Keratinocyte (primary cell): ENCODE measurements around the gene CLPTM1L. TPM values are rescaled to one million over a fixed set of nuclear protein-coding genes. Genes with fewer than 3 reads are reported as not detected.

Experiments used
- DNase-seq: peaks from one replicate; pipeline ENCODE4 v3.0.0-alpha.2; 2011; ENCODE audit warnings: low read depth, missing footprints, low spot score
- FAIRE-seq: peaks from 2 replicates; lab custom pipeline; 2011; peaks lifted over from hg19 to GRCh38; lab: Jason Lieb, UNC
- H2AFZ ChIP-seq: 2 replicates; pipeline ENCODE4 v1.6.0; 2012; ENCODE audit warnings: low read length, control low read depth, inconsistent platforms; ENCODE audit not compliant: control insufficient read depth
- H3K27ac ChIP-seq: 2 replicates; pipeline ENCODE4 v1.5.1; 2011; ENCODE audit warnings: low read length; ENCODE audit not compliant: control insufficient read depth, insufficient read depth
- H3K27me3 ChIP-seq: 3 replicates; pipeline ENCODE4 v1.6.0; 2011; ENCODE audit warnings: low read length; ENCODE audit not compliant: control insufficient read depth, insufficient read depth; ENCODE audit errors: extremely low read depth
- H3K36me3 ChIP-seq, 2 experiments: 2 replicates in 1 of 2; 3 replicates in 1 of 2; pipeline ENCODE4 v1.5.1; 2011; ENCODE audit warnings: low read length in 2 of 2, mild to moderate bottlenecking in 1 of 2; ENCODE audit not compliant: control insufficient read depth in 2 of 2, insufficient read depth in 2 of 2; ENCODE audit errors: extremely low read depth in 1 of 2
- H3K4me1 ChIP-seq: 3 replicates; pipeline ENCODE4 v1.5.1; 2011; ENCODE audit warnings: low read length; ENCODE audit not compliant: control insufficient read depth, insufficient read depth; ENCODE audit errors: extremely low read depth
- H3K4me2 ChIP-seq: 3 replicates; pipeline ENCODE4 v1.6.0; 2011; ENCODE audit warnings: low read depth, low read length; ENCODE audit not compliant: control insufficient read depth, insufficient read depth; ENCODE audit errors: extremely low read depth
- H3K4me3 ChIP-seq, 3 experiments: fragments of 200-600 bp in 1 of 3; sonication (generic) in 1 of 3; 2 replicates in 2 of 3; 3 replicates in 1 of 3; pipeline ENCODE4 v1.5.1; 2011 to 2016; ENCODE audit warnings: low read length in 3 of 3, mild to moderate bottlenecking in 3 of 3, control low read depth in 2 of 3, inconsistent platforms in 1 of 3, low read depth in 1 of 3, mixed read lengths in 1 of 3, mixed run types in 1 of 3, moderate library complexity in 1 of 3; ENCODE audit not compliant: control insufficient read depth in 2 of 3, insufficient read depth in 2 of 3; ENCODE audit errors: extremely low read depth in 1 of 3
- H3K79me2 ChIP-seq: 2 replicates; pipeline ENCODE4 v1.6.0; 2012; ENCODE audit warnings: low read length; ENCODE audit not compliant: control insufficient read depth, insufficient read depth
- H3K9ac ChIP-seq: 3 replicates; pipeline ENCODE4 v1.6.0; 2011; ENCODE audit warnings: low read length; ENCODE audit not compliant: control insufficient read depth, insufficient read depth; ENCODE audit errors: extremely low read depth
- H3K9me1 ChIP-seq: 3 replicates; pipeline ENCODE4 v1.6.0; 2011; ENCODE audit warnings: low read length; ENCODE audit not compliant: control insufficient read depth, insufficient read depth; ENCODE audit errors: extremely low read depth
- H3K9me3 ChIP-seq: 2 replicates; pipeline ENCODE4 v1.5.1; 2012; ENCODE audit warnings: low read depth, low read length; ENCODE audit not compliant: control insufficient read depth
- H4K20me1 ChIP-seq: 3 replicates; pipeline ENCODE4 v1.6.0; 2011; ENCODE audit warnings: low read length; ENCODE audit not compliant: control insufficient read depth, insufficient read depth; ENCODE audit errors: extremely low read depth
- EZH2 ChIP-seq: IDR thresholded peaks from one replicate; pipeline ENCODE4 v1.6.1; 2012; ENCODE audit warnings: inconsistent platforms, mild to moderate bottlenecking, low read length, moderate library complexity
- dilution Hi-C: fragments of 300-500 bp; cut with MboI; formaldehyde crosslinking; loops from one replicate; pipeline ENCODE4 v1.7.0; 2020; ENCODE audit warnings: low sequenced_read_pairs; ENCODE audit not compliant: extremely low pct_ligation_motif_present
- polyA plus RNA-seq, 5 experiments: library from polyadenylated mRNA; depleted of rRNA in 3 of 5; stranded (reverse) in 3 of 5; stranded (forward) in 1 of 5; unstranded in 1 of 5; fragments of >200 nt; gene quantifications; 1 replicate in 1 of 5; 2 replicates in 3 of 5; 3 replicates in 1 of 5; pipeline versions ENCODE4 v1.2.1 to v1.2.3, GENCODE V29; 2011 to 2012; ENCODE audit warnings: missing spikeins in 2 of 5, low read depth in 1 of 5, low replicate concordance in 1 of 5
- TF ChIP-seq, protein P1 (sequence below), 3 experiments: IDR thresholded peaks in 1 of 3; conservative IDR thresholded peaks in 1 of 3; optimal IDR thresholded peaks in 1 of 3; 2 replicates in 2 of 3; 3 replicates in 1 of 3; pipeline versions ENCODE3 to v1.5.1; 2011; ENCODE audit warnings: low read length in 3 of 3, mild to moderate bottlenecking in 3 of 3, moderate library complexity in 2 of 3, control low read depth in 1 of 3, inconsistent platforms in 1 of 3; ENCODE audit not compliant: insufficient read depth in 2 of 3; ENCODE audit errors: extremely low read depth in 1 of 3

CLPTM1L gene
- polyA plus RNA-seq, 1 donor (not counting 4 experiments of a cell fraction or from before 2014, with no cell fraction given) = 142 TPM

DNA sequence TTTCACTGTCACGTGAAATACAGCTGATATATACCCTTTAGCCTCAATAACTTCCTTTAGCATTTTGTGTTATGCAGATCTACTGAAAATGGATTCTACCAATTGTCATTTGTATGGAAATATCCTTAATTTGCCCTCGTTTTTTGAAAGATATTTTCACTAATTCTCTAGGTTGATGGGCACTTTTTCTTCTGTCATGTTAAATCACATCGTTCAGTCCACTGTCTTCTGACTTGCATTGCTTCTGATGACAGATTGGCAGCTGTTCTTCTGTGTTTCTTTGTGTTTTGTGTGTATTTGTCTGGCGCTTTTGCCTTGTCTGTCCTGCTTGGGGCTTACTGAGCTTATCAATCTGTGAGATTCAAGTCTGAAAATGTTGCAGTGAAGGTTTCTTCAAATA lies 9.7 kb upstream of the CLPTM1L start:
- Histone ChIP-seq H3K27me3 (peaks cover 9% of the 10 kb centered on the region), H3K9me3 (no peaks in the 10 kb centered on the region), H3K9ac (no peak overlapping the region), H3K27ac (no peak overlapping the region), H4K20me1 (no peaks in the 10 kb centered on the region), H3K79me2 (no peaks in the 10 kb centered on the region), H2AFZ (no peak overlapping the region), H3K4me3 (no peak overlapping the region), H3K4me1 (no peaks in the 10 kb centered on the region), H3K9me1 (no peaks in the 10 kb centered on the region), H3K4me2 (no peak overlapping the region), H3K36me3 (no peaks in the 10 kb centered on the region)
- dilution Hi-C loops = no loop called here
- no peak for DNase-seq
- TF ChIP-seq, protein P1, sequence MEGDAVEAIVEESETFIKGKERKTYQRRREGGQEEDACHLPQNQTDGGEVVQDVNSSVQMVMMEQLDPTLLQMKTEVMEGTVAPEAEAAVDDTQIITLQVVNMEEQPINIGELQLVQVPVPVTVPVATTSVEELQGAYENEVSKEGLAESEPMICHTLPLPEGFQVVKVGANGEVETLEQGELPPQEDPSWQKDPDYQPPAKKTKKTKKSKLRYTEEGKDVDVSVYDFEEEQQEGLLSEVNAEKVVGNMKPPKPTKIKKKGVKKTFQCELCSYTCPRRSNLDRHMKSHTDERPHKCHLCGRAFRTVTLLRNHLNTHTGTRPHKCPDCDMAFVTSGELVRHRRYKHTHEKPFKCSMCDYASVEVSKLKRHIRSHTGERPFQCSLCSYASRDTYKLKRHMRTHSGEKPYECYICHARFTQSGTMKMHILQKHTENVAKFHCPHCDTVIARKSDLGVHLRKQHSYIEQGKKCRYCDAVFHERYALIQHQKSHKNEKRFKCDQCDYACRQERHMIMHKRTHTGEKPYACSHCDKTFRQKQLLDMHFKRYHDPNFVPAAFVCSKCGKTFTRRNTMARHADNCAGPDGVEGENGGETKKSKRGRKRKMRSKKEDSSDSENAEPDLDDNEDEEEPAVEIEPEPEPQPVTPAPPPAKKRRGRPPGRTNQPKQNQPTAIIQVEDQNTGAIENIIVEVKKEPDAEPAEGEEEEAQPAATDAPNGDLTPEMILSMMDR (optimal IDR thresholded peaks at IDR 0.05 in 1 of 3, IDR thresholded peaks at IDR 0.05 in 1 of 3, conservative IDR thresholded peaks at IDR 0.05 in 1 of 3; ENCODE audit: extremely low read depth in 1 of 3, insufficient read depth in 2 of 3, low read length in 3 of 3) = no peak
- TF ChIP-seq EZH2 = no peak
- no peak for FAIRE-seq

DNA sequence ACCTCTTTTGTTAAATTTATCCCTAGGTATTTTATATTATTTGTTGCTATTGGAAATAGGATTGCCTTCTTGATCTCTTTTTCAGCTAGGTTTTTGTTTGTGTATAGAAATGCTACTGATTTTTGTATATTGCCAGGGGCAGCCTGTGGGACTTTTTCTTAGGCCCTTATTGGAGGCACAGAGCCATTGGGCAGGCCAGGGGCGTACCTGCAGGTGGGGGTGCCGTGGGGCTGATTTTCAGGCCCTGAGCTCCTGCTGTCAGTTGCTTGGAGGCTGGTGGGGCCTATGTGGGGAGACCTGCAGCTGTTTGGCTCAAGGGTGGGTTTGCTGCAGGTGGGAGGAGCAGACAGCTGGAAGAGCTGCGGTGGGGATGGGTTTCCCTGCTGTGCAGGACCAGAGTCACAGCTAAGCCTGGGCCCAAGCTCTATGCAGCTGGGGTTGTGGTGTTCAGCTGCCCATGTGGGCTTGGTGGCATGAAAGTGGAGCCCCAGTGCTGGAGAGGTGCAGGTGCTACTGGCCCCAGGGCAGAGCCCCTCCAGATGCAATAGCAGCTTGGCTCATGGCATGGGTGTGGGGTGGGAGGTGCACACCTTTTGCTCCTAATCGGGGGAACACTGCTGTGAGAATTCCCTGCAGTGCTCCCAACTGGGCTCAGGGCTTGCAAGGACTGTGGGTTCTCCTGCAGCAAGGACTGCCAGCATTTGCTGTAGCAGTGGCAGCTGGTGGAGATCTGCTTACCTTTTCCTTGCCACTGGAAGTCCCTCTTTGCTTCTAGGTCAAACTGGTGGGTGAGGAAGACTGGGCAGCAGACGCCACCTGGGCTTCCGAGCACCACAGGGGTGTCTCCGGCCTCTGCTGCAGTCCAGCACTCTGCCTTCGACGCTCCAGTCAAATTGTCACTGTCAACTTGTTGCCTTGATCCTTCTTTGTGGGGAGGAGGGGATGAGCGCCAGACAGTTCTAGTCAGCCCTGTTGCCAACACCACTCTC lies 7.6 kb upstream of the CLPTM1L start:
- no peak overlapping the region for H3K9ac ChIP-seq
- no peak for FAIRE-seq
- dilution Hi-C loops = no loop called here

More for the DNA sequence above, 7.6 kb upstream of the CLPTM1L start:
- Histone ChIP-seq H3K4me1 (no peaks in the 10 kb centered on the region), H3K79me2 (no peaks in the 10 kb centered on the region), H3K36me3 (no peaks in the 10 kb centered on the region), H3K9me3 (no peaks in the 10 kb centered on the region), H3K9me1 (no peaks in the 10 kb centered on the region), H2AFZ (no peak overlapping the region), H3K4me2 (no peak overlapping the region), H3K27ac (no peak overlapping the region), H3K4me3 (no peak overlapping the region), H4K20me1 (no peaks in the 10 kb centered on the region), H3K27me3 (peaks cover 9% of the 10 kb centered on the region)
- no peak for TF ChIP-seq EZH2
- TF ChIP-seq, protein P1 (optimal IDR thresholded peaks at IDR 0.05 in 1 of 3, IDR thresholded peaks at IDR 0.05 in 1 of 3, conservative IDR thresholded peaks at IDR 0.05 in 1 of 3; ENCODE audit: extremely low read depth in 1 of 3, insufficient read depth in 2 of 3, low read length in 3 of 3) = no peak
- no peak for DNase-seq
